GM19240 (cell line): ENCODE results near the gene P4HTM.

ENCODE experiments used
- DNase-seq: peaks from one replicate; pipeline ENCODE4 v3.0.0; 2011; ENCODE audit warnings: low spot score; ENCODE audit not compliant: insufficient read length

P4HTM gene

GRCh38 chr3:48983096-48983495, 6.9 kb upstream of the P4HTM start:
- DNase-seq, result no peak

GRCh38 chr3:48984663-48985062, 5.4 kb upstream of the P4HTM start:
- no peak for DNase-seq

GRCh38 chr3:48985831-48986376, 4.1 kb upstream of the P4HTM start:
- DNase-seq, result no peak

GRCh38 chr3:48989126-48989795, 780 bp upstream of the P4HTM start:
- no peak for DNase-seq

GRCh38 chr3:48990636-48991469, 812 bp downstream of the P4HTM start:
- DNase-seq, result no peak

- no peak for DNase-seq
Observed at GRCh38 chr3:48991851-48992545, 2.0 kb downstream of the P4HTM start.

DNA sequence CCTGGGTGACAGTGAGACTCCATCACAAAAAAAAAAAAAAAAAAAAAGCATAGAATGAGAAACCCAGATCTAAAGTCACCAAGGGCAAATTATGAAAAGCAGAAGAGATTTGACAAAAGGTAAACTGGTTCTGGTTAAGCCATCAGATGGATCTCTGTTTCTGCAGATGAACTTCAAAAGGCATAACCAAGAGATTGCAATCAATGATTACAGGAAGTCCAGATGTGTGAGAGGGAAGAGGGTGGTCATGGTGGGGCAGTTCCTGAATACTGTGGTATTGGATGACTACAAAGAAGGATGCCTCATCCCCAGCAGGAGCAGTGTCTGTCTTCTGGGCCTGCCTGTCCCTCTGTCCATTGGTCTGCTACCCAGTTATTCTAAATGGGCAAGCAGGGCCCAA, 3.8 kb downstream of the P4HTM start:
- DNase-seq, result no peak

DNA sequence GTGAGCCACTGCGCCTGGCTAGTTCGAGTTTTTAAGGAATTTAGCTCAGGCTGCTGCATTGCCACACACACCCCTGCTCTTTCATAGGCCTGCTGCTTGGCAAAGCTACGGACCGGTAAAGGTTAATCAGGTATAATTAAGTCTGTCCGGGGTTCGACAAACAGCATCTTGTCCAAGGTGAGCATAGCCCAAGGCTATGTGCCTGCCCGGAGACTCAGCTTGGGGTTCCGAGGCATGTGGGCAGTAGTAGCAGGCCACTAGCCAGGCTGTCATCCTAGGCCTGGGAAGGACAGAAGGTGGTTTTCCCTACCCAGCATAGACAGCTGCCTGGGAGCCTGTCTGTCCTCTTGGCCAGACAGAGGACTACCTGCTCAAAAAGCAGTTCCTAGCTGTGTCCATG, 6.6 kb downstream of the P4HTM start:
- DNase-seq, result no peak

DNA sequence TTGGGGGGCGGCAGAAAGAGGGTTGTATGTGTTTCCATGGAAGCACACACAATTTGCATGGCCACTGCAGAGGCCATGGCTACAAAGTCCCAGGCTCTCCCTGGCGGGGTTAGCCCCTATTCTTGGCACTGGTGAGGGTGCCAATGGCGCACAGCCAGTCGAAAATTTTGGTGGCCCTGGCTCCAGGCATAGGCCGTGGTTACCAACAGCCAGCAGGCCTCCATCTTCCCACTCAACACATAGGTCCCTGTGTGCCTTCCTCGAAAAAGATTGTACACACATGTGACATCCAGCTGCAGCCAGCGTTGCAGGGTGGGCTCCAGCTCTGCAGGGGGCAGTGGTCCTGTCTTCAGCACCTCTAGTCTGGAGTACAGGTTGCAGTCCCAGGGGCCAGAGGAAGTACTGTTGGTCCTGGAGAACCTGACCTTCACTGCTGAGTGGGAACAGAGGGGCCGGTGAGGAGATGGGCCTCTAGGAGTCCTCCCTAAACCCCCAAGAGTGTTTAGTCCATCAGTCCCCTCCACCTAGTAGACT, 7.1 kb downstream of the P4HTM start:
- no peak for DNase-seq

DNA sequence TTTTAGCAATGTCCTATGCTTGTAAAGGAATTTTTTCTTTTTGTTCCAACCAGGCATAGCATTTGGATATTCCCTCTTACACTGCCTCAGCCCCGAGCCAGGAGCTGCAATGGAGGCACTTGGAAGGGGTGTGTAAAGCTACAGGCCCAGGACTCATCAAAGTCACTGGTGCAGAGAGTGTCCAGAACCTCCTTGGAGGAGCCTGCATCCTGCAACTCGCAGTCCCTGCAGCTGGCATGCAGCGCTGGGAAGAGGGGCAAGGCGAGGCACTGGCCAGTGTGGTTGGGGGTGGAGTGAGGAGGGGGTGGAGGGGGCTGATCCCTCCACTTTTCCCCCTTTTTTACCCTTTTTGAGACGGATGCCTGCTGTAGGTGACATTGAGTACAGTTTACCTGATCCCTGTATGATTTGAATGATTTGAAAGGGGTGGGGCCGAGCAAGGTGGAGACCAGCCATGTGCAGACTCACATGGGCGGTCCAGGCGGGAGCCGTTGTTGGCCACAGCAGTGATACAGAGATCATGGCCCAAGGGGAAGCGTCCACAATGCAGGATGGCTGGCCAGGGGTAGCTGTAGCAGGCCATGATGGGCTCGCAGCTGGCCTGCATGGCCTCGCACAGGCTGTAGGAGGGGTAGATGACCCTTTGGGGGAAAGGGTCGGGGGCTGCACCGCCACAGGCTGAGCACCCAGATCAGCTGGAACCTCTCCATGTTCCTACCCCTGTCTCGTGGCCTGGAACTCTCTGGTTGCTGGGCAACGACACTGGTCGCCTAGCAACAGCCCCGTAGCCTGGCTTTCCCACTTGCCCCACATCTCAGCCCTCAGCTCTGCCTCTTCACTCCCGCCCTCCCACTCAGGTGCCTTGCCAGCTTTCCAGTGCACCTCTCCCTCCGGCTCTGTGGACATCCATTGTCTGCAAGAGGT, 7.9 kb downstream of the P4HTM start:
- no peak for DNase-seq

GRCh38 chr3:48999085-48999858, 9.2 kb downstream of the P4HTM start:
- DNase-seq, result no peak

DNA sequence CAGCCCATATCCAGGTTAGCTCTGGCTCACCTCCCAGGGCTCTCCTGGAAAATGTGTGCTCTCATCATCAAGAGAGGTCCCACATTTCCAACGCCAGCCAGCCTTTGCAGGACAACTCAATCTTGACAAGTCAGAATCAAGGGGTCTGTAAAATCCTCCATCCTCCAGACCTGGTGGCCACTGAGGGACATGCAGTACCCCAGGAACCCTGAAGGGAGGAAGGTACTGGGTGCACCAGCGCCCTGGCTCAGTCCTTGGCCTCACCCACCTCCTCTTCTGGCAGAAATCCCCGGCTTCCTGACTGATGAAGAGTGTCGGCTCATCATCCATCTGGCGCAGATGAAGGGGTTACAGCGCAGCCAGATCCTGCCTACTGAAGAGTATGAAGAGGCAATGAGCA, 11.1 kb downstream of the P4HTM start:
- DNase-seq, result no peak

DNA sequence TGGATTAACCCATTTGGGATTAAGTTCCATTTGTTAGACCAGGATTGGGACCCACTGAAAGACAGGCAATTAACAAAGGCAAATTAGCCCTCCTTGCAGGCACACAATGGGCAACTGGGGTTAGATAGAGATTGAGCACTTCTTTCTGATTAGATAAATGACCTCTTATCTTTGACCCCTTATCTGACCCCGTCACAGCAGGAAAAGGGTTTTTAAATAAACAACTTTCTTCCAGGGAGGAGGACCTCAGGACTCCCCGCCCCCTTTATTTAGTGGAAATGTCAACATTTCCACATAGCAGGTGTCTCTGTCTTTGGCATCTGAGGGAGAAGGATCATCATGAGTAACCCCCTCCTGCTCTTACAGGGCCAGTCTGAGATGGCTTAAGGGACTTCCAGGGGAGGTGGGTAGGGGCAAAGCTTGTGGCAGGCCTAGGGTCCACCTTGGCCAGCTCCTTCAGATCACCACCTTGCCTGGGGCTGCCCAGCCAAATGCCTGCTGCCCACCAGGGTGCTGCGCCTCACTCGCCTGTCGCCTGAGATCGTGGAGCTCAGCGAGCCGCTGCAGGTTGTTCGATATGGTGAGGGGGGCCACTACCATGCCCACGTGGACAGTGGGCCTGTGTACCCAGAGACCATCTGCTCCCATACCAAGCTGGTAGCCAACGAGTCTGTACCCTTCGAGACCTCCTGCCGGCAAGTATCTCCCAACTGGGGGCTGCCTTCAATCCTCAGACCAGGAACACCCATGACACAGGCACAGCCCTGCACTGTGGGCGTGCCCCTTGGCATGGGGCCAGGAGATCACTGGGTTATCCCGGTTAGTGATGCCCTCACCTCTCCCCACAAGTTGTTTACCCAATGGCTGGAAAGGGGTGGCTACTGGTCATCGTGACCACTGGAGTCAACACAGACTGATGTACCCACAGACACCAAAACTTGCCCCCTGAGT, 14.6 kb downstream of the P4HTM start:
- no peak for DNase-seq

- DNase-seq, result no peak
Observed at GRCh38 chr3:49005303-49005680, 15.3 kb downstream of the P4HTM start.

GRCh38 chr3:49005998-49006397, 16.0 kb downstream of the P4HTM start:
- DNase-seq, result no peak

- no peak for DNase-seq
Observed at GRCh38 chr3:49006408-49007067, 16.5 kb downstream of the P4HTM start.

GRCh38 chr3:49007068-49007770, 17.2 kb downstream of the P4HTM start, which contains the start of gene WDR6:
TSS of gene WDR6 (plus strand) at chr3:49007391. CDS start at chr3:49007432, 41 bp downstream.
- peak; percentile 94 for DNase-seq
